Gastrocnemius medialis (tissue), 4 donors: ENCODE data around the gene ZNF579.

Source experiments
- CTCF ChIP-seq, 5 experiments: fragments of 450-650 bp in 3 of 5; fragments of 200-600 bp in 2 of 5; sonication (generic) in 2 of 5; IDR thresholded peaks in 4 of 5; conservative IDR thresholded peaks in 1 of 5; 1 replicate in 4 of 5; 2 replicates in 1 of 5; pipeline ENCODE4 v1.5.1; 2016 to 2019; ENCODE audit warnings: antibody characterized with exemption in 5 of 5, mild to moderate bottlenecking in 3 of 5, moderate library complexity in 3 of 5
- POLR2A ChIP-seq, 2 donors: fragments of 450-650 bp; IDR thresholded peaks; one replicate each; pipeline ENCODE4 v1.6.1; 2017; ENCODE audit warnings: antibody characterized with exemption in 2 of 2, mild to moderate bottlenecking in 2 of 2, moderate library complexity in 2 of 2

DNA sequence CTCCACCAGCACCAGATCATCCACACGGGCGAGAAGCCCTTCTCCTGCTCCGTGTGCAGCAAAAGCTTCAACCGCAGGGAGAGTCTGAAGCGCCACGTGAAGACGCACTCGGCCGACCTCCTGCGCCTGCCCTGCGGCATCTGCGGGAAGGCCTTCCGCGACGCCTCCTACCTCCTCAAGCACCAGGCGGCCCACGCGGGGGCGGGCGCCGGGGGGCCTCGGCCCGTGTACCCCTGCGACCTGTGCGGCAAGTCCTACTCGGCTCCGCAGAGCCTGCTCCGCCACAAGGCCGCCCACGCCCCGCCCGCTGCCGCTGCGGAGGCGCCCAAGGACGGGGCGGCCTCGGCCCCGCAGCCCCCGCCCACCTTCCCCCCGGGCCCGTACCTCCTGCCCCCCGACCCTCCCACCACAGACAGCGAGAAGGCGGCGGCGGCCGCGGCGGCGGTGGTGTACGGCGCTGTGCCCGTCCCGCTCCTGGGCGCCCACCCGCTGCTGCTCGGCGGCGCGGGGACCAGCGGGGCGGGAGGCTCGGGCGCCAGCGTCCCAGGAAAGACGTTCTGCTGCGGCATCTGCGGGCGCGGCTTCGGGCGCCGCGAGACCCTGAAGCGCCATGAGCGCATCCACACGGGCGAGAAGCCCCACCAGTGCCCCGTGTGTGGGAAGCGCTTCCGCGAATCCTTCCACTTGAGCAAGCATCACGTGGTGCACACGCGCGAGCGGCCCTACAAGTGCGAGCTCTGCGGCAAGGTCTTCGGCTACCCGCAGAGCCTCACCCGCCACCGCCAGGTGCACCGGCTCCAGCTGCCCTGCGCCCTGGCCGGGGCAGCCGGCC lies 34.3 kb upstream of the ZNF579 start:
- TF ChIP-seq CTCF (IDR thresholded peaks at IDR 0.05 in 4 of 5, conservative IDR thresholded peaks at IDR 0.05 in 1 of 5) (no peak), POLR2A (IDR thresholded peaks at IDR 0.05) (no peak)
